Stomach (tissue), 4 donors: ENCODE data around the gene RPS6KA2.

Experiments
- EP300 ChIP-seq: sonication (generic); formaldehyde crosslinking; IDR thresholded peaks from one replicate; pipeline ENCODE4 v1.6.1; 2017; ENCODE audit warnings: antibody characterized with exemption
- POLR2A ChIP-seq, 4 donors: fragments of 450-650 bp; IDR thresholded peaks; one replicate each; pipeline ENCODE4 v1.6.1; 2016; ENCODE audit warnings: antibody characterized with exemption in 4 of 4, control low read depth in 2 of 4, mild to moderate bottlenecking in 1 of 4, moderate library complexity in 1 of 4
- POLR2AphosphoS5 ChIP-seq, 3 donors: sonication (generic); formaldehyde crosslinking; IDR thresholded peaks; one replicate each; pipeline ENCODE4 v1.6.1; 2016; ENCODE audit warnings: antibody characterized with exemption in 3 of 3
- TF ChIP-seq, protein P1 (sequence below), 7 experiments: fragments of 450-650 bp in 4 of 7; fragments of 200-600 bp in 3 of 7; sonication (generic) in 3 of 7; IDR thresholded peaks; one replicate each; pipeline ENCODE4 v1.5.1; 2016 to 2019; ENCODE audit warnings: antibody characterized with exemption in 7 of 7, control low read depth in 2 of 7, mild to moderate bottlenecking in 1 of 7

DNA sequence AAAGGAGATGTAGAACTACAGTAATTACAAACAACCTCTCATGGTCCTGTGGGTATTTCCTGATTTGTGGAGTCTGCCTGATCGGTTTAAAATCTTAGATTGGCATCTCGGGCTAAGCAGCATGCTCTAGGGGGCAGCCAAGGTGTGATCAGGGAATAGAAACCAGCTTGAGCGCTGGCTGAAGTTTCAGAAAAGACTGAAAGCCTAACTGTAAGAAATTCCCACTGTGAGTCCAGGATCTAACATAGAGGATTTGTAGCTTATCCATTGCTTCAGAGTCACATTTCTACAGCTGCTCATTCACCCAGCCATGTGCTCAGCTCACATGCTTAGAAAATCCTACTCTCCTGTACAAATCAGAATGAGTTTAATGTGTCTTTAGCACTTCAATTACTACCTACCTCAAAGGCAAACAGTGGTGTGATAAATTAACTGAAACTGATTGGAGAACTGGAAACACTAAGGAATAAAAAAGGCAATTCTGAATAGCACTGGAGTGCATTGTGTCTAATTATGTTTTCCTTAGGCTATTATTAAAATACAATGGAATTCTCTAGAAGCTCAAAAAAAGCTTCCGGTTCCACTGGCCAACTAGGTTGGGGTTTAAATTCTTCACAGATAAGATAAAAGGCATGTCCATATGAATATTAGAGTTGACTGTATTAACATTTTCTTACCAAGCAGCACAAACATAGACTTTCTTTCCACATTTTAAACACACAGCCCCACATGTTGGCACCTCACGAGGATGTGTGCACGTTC lies 170.5 kb downstream of the RPS6KA2 start:
- TF ChIP-seq, protein P1, sequence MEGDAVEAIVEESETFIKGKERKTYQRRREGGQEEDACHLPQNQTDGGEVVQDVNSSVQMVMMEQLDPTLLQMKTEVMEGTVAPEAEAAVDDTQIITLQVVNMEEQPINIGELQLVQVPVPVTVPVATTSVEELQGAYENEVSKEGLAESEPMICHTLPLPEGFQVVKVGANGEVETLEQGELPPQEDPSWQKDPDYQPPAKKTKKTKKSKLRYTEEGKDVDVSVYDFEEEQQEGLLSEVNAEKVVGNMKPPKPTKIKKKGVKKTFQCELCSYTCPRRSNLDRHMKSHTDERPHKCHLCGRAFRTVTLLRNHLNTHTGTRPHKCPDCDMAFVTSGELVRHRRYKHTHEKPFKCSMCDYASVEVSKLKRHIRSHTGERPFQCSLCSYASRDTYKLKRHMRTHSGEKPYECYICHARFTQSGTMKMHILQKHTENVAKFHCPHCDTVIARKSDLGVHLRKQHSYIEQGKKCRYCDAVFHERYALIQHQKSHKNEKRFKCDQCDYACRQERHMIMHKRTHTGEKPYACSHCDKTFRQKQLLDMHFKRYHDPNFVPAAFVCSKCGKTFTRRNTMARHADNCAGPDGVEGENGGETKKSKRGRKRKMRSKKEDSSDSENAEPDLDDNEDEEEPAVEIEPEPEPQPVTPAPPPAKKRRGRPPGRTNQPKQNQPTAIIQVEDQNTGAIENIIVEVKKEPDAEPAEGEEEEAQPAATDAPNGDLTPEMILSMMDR (IDR thresholded peaks at IDR 0.05), result peak in 1 of 7 experiments; percentile 27
- TF ChIP-seq POLR2AphosphoS5 (IDR thresholded peaks at IDR 0.05), result no peak
- TF ChIP-seq POLR2A (IDR thresholded peaks at IDR 0.05), result no peak
- TF ChIP-seq EP300, result no peak
